Measurements from ENCODE around the gene NDST3.

DNA sequence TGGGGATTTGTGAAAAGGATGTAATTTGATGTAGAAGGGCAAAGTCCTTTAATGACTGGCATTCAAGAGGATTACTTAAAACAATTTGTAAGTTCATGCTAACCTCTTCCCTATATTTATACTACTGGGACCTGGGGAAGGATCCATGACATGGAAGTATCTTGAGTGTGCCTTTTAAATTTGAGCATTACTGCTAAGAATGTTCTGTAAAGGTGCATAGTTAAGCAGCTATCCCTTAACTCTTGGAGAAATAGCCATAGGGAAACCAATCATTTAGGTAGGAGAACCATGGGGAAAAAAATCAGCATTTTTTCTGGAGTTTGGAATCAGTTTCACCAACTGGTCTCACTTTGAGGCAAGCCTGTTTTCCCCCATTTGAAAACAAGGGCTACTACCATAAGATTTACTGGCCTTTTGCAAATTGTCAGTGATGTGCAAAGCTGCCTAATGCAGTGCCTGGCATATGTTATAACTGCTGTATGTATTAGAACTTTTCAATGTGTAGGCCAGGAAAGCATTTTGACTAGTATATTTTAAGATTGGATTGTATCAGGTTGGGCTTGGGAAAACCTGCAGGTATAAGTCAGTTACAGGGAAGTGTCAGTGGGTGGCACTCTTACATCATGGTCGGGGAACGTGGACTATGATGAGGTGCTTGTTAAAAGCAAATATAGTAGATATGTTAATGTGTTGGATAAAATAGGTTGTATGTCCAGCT, 246.4 kb downstream of the NDST3 start:
- TF ChIP-seq SUZ12 (IDR thresholded peaks at IDR 0.05), result no peak
- no peak for TF ChIP-seq NFRKB (IDR thresholded peaks at IDR 0.05)
- TF ChIP-seq SP1 (IDR thresholded peaks at IDR 0.05), result no peak
- TF ChIP-seq ELF4 (IDR thresholded peaks at IDR 0.05), result no peak
